Activated naive CD4-positive, alpha-beta T cell treated with anti-CD3 and anti-CD28 coated beads for 36 hours (primary cell): ENCODE data around the gene SNX6. TPM values are rescaled to one million over a fixed set of nuclear protein-coding genes. Genes with fewer than 3 reads are reported as not detected.
"Not testable (repeated sequence)": the region's sequence is repeated elsewhere in the genome, so short reads cannot be mapped to it uniquely, and the experiment has no call there.

Experiments used
- CTCF ChIA-PET: fragments of 350-600 bp; sonication (Branson Sonifier 250); formaldehyde crosslinking; loops from one replicate; lab custom pipeline; 2021; ENCODE audit warnings: antibody characterized with exemption; lab: Charles Lee
- DNase-seq: peaks from one replicate; pipeline ENCODE4 v3.0.0-alpha.2; 2020
- H3K27ac Mint-ChIP-seq: one replicate; pipeline ENCODE4 v1.8.0; 2021; ENCODE audit warnings: mild to moderate bottlenecking, mixed read lengths
- H3K27me3 Mint-ChIP-seq: one replicate; pipeline ENCODE4 v1.8.0; 2021; ENCODE audit warnings: low read depth, mixed read lengths
- H3K36me3 Mint-ChIP-seq: one replicate; pipeline ENCODE4 v1.8.0; 2021; ENCODE audit warnings: low read depth, mixed read lengths
- H3K4me1 Mint-ChIP-seq: one replicate; pipeline ENCODE4 v1.8.0; 2021; ENCODE audit warnings: low read depth, mixed read lengths
- H3K4me3 Mint-ChIP-seq: one replicate; pipeline ENCODE4 v1.8.0; 2021; ENCODE audit warnings: mild to moderate bottlenecking, moderate library complexity, mixed read lengths
- H3K9me3 Mint-ChIP-seq: one replicate; pipeline ENCODE4 v1.8.0; 2021; ENCODE audit warnings: mixed read lengths
- intact Hi-C: fragments of 100-400 bp; cut with micrococcal nuclease; formaldehyde crosslinking; loops from one replicate; pipeline ENCODE4 v1.15.1; 2023
- total RNA-seq, 2 experiments: library from RNA; stranded (reverse); gene quantifications; one replicate each; pipeline ENCODE4 v1.2.3, GENCODE V29; 2021

SNX6 gene
- total RNA-seq, 2 experiments from 2014 or later = 73.9 to 74.3 TPM

DNA sequence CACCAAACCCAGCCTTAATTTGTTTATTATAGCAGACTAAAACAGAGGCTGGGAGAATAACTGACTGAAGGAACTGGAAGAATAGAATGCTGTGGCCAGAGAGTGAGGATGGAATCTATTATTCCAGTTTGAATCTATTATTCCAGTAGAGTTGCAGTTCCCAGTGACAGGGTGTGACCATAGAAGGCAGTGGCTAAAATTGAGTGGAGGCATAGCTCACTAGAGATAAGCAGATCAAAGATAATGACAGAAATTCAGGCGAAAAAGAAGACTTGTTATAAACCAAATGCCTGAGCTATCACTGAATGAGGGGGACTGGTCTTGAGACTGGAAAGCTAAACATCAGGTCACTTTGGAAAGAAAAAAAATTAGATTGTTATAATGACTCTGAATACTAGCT lies 26.0 kb upstream of the SNX6 start:
- CTCF ChIA-PET = interaction anchor here (0.6 to 2.1 kb wide), 2 partner anchors 14 to 408 kb away, joined by 3 to 8 read pairs; no protein-coding TSS in a partner anchor
- no peaks in the 10 kb centered on the region for H3K4me1 Mint-ChIP-seq
- peaks cover 3% of the 10 kb centered on the region for H3K9me3 Mint-ChIP-seq
- no peak overlapping the region for H3K4me3 Mint-ChIP-seq
- intact Hi-C loops = no loop called here
- no peaks in the 10 kb centered on the region for H3K36me3 Mint-ChIP-seq
- H3K27ac Mint-ChIP-seq = no peak overlapping the region
- no peaks in the 10 kb centered on the region for H3K27me3 Mint-ChIP-seq
- no peak for DNase-seq

DNA sequence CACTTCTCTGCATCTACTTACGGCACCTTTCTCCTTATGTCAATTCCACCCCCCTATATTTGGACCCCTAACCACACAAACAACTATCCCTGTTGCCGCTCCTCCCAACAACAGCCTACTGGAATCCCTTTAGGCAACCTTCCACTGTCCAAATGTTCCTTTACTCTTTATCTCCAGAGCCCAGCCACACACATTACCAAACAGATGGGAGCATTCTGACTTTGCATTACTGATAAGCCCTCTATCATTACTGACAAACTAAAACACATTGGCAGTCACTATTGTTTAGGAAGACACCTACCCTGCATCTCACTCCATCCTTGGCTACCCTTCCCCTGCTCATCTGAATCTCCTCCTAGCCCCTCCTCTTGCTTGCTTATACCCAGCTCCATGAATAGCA lies 23.1 kb upstream of the SNX6 start:
- H3K36me3 Mint-ChIP-seq, intact Hi-C loops, DNase-seq, H3K9me3 Mint-ChIP-seq, H3K27me3 Mint-ChIP-seq, CTCF ChIA-PET, H3K4me3 Mint-ChIP-seq, H3K27ac Mint-ChIP-seq, H3K4me1 Mint-ChIP-seq: not testable (repeated sequence)

DNA sequence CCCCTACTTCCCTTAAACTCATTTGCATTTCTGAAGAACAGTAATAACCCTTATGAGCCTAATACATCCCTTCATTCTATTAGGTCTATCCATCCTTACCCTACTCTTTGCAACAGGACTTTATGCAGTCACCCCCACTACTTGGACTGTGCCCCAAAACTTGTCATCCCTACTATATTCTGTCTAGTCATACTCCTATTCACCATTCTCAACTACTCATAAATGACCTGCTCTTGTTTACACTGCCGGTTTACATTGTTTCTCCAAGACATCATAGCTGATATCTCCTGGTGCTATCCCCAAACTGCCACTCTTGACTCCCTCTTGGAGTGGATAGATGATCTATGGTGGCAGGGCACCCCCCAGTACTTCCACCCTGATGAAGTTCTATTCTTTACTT lies 22.4 kb upstream of the SNX6 start:
- H3K36me3 Mint-ChIP-seq, H3K27ac Mint-ChIP-seq, H3K27me3 Mint-ChIP-seq, H3K9me3 Mint-ChIP-seq, intact Hi-C loops, H3K4me3 Mint-ChIP-seq, H3K4me1 Mint-ChIP-seq, DNase-seq, CTCF ChIA-PET: not testable (repeated sequence)

DNA sequence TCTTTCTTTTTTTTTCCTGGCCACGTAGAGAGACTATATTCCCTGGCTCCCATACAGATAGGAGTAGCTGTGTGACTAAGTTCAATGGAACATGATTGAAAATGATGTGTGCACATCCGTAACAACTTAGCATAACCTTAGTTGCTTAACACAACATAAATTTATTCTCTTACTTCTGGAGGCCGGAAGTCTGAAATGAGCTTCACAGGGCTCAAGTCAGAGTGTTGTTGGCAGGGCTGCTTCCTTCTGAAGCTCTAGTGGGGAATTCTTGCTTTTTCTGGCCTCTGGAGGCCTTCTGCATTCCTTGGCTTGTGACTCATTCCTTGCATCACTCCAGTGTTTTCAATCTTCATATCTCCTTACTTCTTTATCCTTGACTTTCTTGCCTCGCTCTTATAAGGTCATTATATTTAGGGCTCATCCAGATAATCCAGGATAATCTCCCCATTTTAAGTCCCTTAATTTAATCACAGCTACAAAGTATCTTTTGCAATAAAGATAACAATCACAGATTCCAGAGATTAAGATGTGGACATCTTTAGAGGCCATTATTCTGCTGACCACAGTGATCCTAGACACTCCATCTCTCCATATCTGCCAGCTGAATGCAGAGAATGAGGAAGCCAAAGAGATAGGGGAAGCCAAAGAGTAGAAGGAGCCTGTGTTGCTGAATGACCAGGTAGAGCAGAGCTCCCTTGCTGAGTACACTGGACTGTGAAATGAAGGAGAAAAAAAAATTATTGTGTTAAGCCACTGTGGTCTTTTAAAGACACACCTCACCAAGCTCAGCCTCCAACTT lies 21.0 kb upstream of the SNX6 start:
- DNase-seq = no peak
- intact Hi-C loops = no loop called here
- Mint-ChIP-seq H3K4me1 (no peaks in the 10 kb centered on the region), H3K9me3 (no peaks in the 10 kb centered on the region), H3K27ac (no peak overlapping the region), H3K27me3 (no peaks in the 10 kb centered on the region), H3K36me3 (no peaks in the 10 kb centered on the region), H3K4me3 (no peak overlapping the region)
- CTCF ChIA-PET = interaction anchor here (0.6 kb wide), 1 partner anchor 113 kb away, joined by 3 read pairs; no protein-coding TSS in a partner anchor

DNA sequence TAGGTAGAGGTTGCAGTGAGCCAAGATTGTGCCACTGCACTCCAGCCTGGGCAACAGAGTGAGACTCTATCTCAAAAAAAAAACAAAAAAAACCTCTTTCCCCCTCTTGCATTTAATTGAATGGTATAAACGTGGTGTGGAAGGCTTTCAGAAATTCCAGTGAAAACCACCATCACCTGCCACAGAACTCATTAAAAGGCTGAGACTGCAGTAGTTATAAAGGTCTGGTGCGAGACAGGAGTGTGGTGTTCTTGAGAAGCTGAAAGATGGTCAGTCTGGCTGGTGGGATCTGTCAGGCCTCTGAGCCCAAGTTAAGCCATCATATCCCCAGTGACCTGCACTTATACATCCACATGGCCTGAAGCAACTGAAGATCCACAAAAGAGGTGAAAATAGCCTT lies 20.1 kb upstream of the SNX6 start:
- CTCF ChIA-PET, H3K27me3 Mint-ChIP-seq, H3K27ac Mint-ChIP-seq, H3K9me3 Mint-ChIP-seq, H3K4me1 Mint-ChIP-seq, H3K36me3 Mint-ChIP-seq, DNase-seq, H3K4me3 Mint-ChIP-seq, intact Hi-C loops: not testable (repeated sequence)

DNA sequence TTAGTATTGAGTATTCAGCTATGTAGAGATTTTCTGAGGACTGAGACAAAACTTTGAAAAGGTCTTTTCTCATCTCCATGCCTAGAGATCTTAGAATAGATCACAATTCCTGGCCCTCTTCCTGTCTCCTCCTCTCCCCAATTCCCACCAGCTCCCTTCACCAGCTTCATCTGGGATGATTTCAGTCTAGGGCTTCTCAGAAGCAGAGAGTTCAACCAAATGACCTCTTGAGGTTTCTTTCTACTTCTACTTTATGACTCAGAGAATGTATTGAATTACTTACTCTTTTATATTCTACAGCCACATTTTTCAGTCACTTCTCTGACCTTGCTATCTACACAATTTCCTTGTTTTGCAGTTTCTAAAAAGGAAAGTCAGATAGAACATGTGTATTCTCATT lies 19.4 kb upstream of the SNX6 start:
- H3K9me3 Mint-ChIP-seq = no peaks in the 10 kb centered on the region
- H3K36me3 Mint-ChIP-seq = no peaks in the 10 kb centered on the region
- no peaks in the 10 kb centered on the region for H3K27me3 Mint-ChIP-seq
- CTCF ChIA-PET = interaction anchor here (1.9 kb wide), 1 partner anchor 23 kb away, joined by 6 read pairs; no protein-coding TSS in a partner anchor
- no peak overlapping the region for H3K4me3 Mint-ChIP-seq
- H3K4me1 Mint-ChIP-seq = no peaks in the 10 kb centered on the region
- H3K27ac Mint-ChIP-seq = no peak overlapping the region
- intact Hi-C loops = no loop called here
- DNase-seq = no peak

DNA sequence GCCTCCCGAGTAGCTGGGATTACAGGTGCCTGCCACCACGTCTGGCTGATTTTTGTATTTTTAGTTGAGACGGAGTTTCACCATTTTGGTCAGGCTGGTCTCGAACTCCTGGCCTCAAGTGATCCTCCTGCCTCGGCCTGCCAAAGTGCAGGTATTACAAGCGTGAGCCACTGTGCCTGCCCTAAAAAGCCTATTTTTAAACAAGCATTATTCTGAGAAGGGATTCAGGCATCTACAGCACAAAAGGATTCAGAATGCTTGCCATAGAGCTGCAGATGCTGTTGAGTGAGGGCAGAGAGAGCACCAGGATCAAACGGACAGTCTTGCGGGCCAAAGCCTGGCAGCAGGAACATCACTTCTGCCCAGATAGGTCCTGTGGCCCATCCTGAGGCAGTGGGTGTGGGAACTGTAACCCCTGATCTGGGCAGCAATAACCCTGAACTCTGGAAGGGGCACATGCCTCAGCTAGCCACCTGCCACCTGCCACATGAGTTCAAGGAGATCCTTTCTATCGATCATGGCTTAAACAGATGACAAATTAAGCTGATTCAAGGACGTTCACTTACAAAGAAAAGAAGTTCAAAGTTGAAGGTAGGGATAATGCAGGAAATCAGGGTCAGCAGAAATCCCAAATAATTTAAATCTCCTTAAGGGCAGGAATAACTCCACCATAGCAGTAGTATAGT lies 16.8 kb upstream of the SNX6 start:
- CTCF ChIA-PET = no interaction called here
- Mint-ChIP-seq H3K9me3 (no peaks in the 10 kb centered on the region), H3K27ac (no peak overlapping the region)

DNA sequence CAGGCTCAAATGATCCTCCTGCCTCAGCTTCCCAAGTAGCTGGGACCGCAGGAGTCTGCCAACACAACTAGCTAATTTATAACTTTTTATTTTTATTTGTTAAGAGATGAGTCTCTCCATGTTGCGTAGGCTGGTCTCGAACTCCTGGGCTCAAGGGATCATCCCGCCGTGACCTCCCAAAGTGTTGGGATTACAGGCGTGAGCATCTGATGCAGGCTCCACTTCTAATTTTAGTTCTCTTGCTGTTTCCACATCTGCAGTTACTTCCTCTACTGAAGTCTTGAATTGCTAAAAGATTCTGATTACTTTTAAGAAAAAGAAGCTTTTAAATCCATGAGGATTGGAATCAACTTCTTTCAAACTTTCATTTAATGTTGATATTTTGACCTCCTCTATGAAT lies 13.4 kb upstream of the SNX6 start:
- CTCF ChIA-PET = interaction anchor here (1.6 kb wide), 1 partner anchor 12 kb away, joined by 6 read pairs; no protein-coding TSS in a partner anchor
- no peaks in the 10 kb centered on the region for H3K4me1 Mint-ChIP-seq
- H3K36me3 Mint-ChIP-seq = no peaks in the 10 kb centered on the region
- intact Hi-C loops = no loop called here
- H3K9me3 Mint-ChIP-seq = no peaks in the 10 kb centered on the region
- no peak overlapping the region for H3K27ac Mint-ChIP-seq
- no peaks in the 10 kb centered on the region for H3K27me3 Mint-ChIP-seq
- no peak for DNase-seq
- H3K4me3 Mint-ChIP-seq = no peak overlapping the region

More for the DNA sequence above, 16.8 kb upstream of the SNX6 start:
- Mint-ChIP-seq H3K36me3 (no peaks in the 10 kb centered on the region), H3K27me3 (no peaks in the 10 kb centered on the region), H3K4me1 (no peaks in the 10 kb centered on the region), H3K4me3 (no peak overlapping the region)
- no peak for DNase-seq
- intact Hi-C loops = no loop called here

DNA sequence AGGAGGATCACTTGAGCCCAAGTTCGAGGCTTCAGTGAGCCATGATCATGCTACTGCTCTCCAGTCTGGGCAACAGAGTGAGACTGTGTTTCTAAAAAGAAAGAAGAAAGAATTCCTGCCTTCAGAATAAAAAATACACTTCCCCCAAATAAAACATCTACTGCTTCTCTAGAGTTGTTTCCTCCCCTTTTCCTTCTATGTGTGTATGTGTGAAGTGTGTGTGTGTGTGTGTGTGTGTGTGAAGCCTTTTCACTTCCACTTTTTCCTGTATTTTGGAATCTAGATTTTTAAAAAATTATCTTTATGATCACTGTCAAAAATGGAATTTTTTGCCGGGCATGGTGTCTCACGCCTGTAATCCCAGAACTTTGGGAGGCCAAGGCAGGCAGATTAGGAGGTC lies 12.6 kb upstream of the SNX6 start:
- no peaks in the 10 kb centered on the region for H3K36me3 Mint-ChIP-seq
- intact Hi-C loops = no loop called here
- H3K27ac Mint-ChIP-seq = no peak overlapping the region
- CTCF ChIA-PET = interaction anchor here (0.7 to 1.6 kb wide), 2 partner anchors 11 to 82 kb away, joined by 4 to 6 read pairs; no protein-coding TSS in a partner anchor
- DNase-seq = no peak
- H3K9me3 Mint-ChIP-seq = no peaks in the 10 kb centered on the region
- no peaks in the 10 kb centered on the region for H3K4me1 Mint-ChIP-seq
- no peak overlapping the region for H3K4me3 Mint-ChIP-seq
- no peaks in the 10 kb centered on the region for H3K27me3 Mint-ChIP-seq

DNA sequence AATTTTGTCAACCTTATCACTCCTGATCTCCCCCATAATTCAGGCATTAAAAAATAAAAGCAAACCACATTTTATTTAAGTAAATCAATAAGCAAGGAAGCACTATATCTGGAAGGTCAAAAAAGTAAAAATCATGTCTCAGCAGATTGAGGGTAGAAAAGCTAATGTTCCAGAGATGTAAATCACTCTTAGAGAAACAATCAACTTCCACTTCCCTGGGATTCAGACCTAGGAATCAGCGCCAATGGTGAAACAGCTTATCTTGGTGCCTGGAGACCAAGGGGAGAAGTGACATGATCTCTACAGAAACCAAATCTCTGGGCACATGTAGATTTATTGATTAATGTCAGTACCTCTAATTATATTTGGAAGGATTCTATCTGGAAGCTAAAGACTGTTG lies 10.9 kb upstream of the SNX6 start:
- no peak overlapping the region for H3K27ac Mint-ChIP-seq
- CTCF ChIA-PET = interaction anchor here (0.7 to 1.7 kb wide), 2 partner anchors 32 to 121 kb away, joined by 3 to 7 read pairs; no protein-coding TSS in a partner anchor
- intact Hi-C loops = no loop called here
- H3K27me3 Mint-ChIP-seq = peaks cover 2% of the 10 kb centered on the region
- H3K4me3 Mint-ChIP-seq = no peak overlapping the region
- DNase-seq = no peak
- no peaks in the 10 kb centered on the region for H3K4me1 Mint-ChIP-seq
- no peaks in the 10 kb centered on the region for H3K36me3 Mint-ChIP-seq
- H3K9me3 Mint-ChIP-seq = no peaks in the 10 kb centered on the region

DNA sequence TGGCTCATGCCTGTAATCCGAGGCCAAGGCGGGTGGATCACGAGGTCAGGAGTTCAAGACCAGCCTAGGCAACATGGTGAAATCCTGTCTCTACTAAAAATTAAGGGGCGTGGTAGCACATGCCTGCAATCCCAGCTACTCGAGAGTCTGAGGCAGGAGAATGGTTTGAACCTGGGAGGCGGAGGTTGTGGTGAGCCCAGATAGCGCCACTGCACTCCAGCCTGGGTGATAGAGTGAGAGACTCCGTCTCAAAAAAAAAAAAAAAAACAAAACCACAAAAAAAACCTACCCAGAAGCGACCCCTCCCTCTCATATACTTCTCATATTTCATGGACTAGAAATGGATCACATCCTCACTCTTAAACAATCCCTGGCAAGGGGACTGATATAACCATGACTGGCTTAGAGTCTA lies 4.4 kb upstream of the SNX6 start:
- H3K36me3 Mint-ChIP-seq, H3K27ac Mint-ChIP-seq, H3K27me3 Mint-ChIP-seq, H3K4me3 Mint-ChIP-seq, H3K4me1 Mint-ChIP-seq, H3K9me3 Mint-ChIP-seq, DNase-seq: not testable (repeated sequence)
- CTCF ChIA-PET = interaction anchor here (0.6 kb wide), 1 partner anchor 26 kb away, joined by 3 read pairs; no protein-coding TSS in a partner anchor
- intact Hi-C loops = loop anchor here (5.0 kb wide), 4 partner anchors 97 to 1683 kb away; partner anchors contain the start of genes EAPP and NFKBIA

DNA sequence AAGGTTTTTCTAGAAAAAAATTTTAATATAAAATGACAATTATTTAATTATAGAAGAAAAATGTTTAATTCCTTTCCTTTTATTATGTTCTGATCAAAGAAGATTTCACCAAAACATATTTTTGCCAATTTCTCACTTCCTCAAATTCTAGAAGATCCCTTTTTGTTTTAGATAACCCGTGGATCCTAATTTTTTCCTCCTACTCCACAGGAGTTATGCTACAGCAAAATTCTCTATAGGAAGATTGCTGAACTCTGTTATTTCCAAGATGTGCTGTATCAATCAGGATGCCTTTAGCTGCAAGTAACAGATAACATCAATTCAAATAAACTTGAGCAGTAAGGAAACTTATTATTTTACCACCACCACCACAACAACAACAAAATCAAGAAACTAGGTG lies 3.8 kb upstream of the SNX6 start:
- no peak for DNase-seq
- CTCF ChIA-PET = interaction anchor here (0.6 to 1.0 kb wide), 2 partner anchors 27 to 311 kb away, joined by 3 read pairs; no protein-coding TSS in a partner anchor
- H3K4me3 Mint-ChIP-seq = no peak overlapping the region
- peaks cover 2% of the 10 kb centered on the region for H3K36me3 Mint-ChIP-seq
- H3K4me1 Mint-ChIP-seq = peaks cover 5% of the 10 kb centered on the region
- no peaks in the 10 kb centered on the region for H3K9me3 Mint-ChIP-seq
- no peak overlapping the region for H3K27ac Mint-ChIP-seq
- peaks cover 2% of the 10 kb centered on the region for H3K27me3 Mint-ChIP-seq
- intact Hi-C loops = loop anchor here (5.0 kb wide), 4 partner anchors 96 to 1684 kb away; partner anchors contain the start of genes EAPP and NFKBIA
